HG02840 (cell line): Measurements from ENCODE around the gene CTDNEP1.

Experiments used
- ATAC-seq: cut with Tn5 transposase; IDR thresholded peaks from one replicate; pipeline ENCODE4 v1.9.1; 2021; ENCODE audit warnings: mild to moderate bottlenecking, moderate library complexity, moderate number of reproducible peaks; ENCODE audit not compliant: unreplicated experiment, low FRiP score

Gene CTDNEP1

GRCh38 chr17:7280519-7281073, 29.1 kb upstream of the CTDNEP1 start:
- ATAC-seq: peak; percentile 51

GRCh38 chr17:7279448-7279847, 27.9 kb upstream of the CTDNEP1 start:
- ATAC-seq: no peak

- no peak for ATAC-seq
These were observed 15.2 kb upstream of the CTDNEP1 start for GRCh38 chr17:7266784-7267183.

GRCh38 chr17:7263801-7264078, 12.2 kb upstream of the CTDNEP1 start:
- no peak for ATAC-seq

GRCh38 chr17:7262935-7263800, 11.6 kb upstream of the CTDNEP1 start:
- no peak for ATAC-seq

- no peak for ATAC-seq
These were observed 10.8 kb upstream of the CTDNEP1 start, which contains the start of gene CLDN7 for GRCh38 chr17:7262192-7262934. CLDN7 (minus strand) TSS chr17:7262478; CDS start chr17:7262043, 435 bp downstream.

GRCh38 chr17:7261379-7262191, 10.1 kb upstream of the CTDNEP1 start:
- ATAC-seq: no peak

- no peak for ATAC-seq
These were observed 9.3 kb upstream of the CTDNEP1 start for GRCh38 chr17:7260651-7261378.

GRCh38 chr17:7260151-7260550, 8.6 kb upstream of the CTDNEP1 start:
- no peak for ATAC-seq

GRCh38 chr17:7259555-7259889, 8.0 kb upstream of the CTDNEP1 start:
- no peak for ATAC-seq

- no peak for ATAC-seq
These were observed 7.4 kb upstream of the CTDNEP1 start for GRCh38 chr17:7258731-7259554.

- ATAC-seq: no peak
These were observed 5.4 kb upstream of the CTDNEP1 start for GRCh38 chr17:7256766-7257456.

GRCh38 chr17:7254511-7254910, 3.0 kb upstream of the CTDNEP1 start:
- no peak for ATAC-seq

- ATAC-seq: no peak
These were observed 1.5 kb upstream of the CTDNEP1 start for GRCh38 chr17:7253082-7253481.

- peak; percentile 60 for ATAC-seq
These were observed 876 bp upstream of the CTDNEP1 start, which contains the start of gene ELP5 for GRCh38 chr17:7252176-7253043. ELP5 (plus strand) TSS chr17:7252215; CDS start chr17:7252551, 336 bp downstream.

GRCh38 chr17:7250695-7251627, 573 bp downstream of the CTDNEP1 start:
- ATAC-seq: no peak

GRCh38 chr17:7249830-7250229, 1.7 kb downstream of the CTDNEP1 start:
- ATAC-seq: no peak
